Loucy (cell line): ENCODE data around the gene MAML2.

ENCODE experiments used
- CTCF ChIP-seq: fragments of 200-600 bp; sonication (generic); conservative IDR thresholded peaks from 2 replicates; pipeline ENCODE4 v1.5.1; 2014; ENCODE audit warnings: mild to moderate bottlenecking, antibody characterized with exemption, low read length
- EZH2phosphoT487 ChIP-seq: fragments of 200-600 bp; IDR thresholded peaks from 2 replicates; pipeline ENCODE4 v1.6.1; 2018; ENCODE audit warnings: antibody characterized with exemption, mild to moderate bottlenecking, moderate library complexity, borderline replicate concordance

- TF ChIP-seq CTCF = no peak
- no peak for TF ChIP-seq EZH2phosphoT487
Observed at GRCh38 chr11:96215826-96216225, 127.2 kb downstream of the MAML2 start.
